ACC112 (cell line): ENCODE results near the gene RIPK4.

Source experiments
- H2AFZ ChIP-seq: fragments of 200-600 bp; sonication (generic); one replicate; pipeline ENCODE4 v1.6.0; 2017; ENCODE audit warnings: antibody characterized with exemption, low read length; ENCODE audit not compliant: unreplicated experiment
- H3K27ac ChIP-seq: fragments of 200-600 bp; sonication (generic); 2 replicates; pipeline ENCODE4 v1.5.1; 2014; ENCODE audit warnings: low read depth, mild to moderate bottlenecking, antibody characterized with exemption, low read length, moderate library complexity
- H3K27me3 ChIP-seq: fragments of 200-600 bp; sonication (generic); 2 replicates; pipeline ENCODE4 v1.6.1; 2014; ENCODE audit warnings: mild to moderate bottlenecking, antibody characterized with exemption, low read length, moderate library complexity, mixed read lengths; ENCODE audit not compliant: insufficient read depth
- H3K36me3 ChIP-seq: fragments of 200-600 bp; sonication (generic); 2 replicates; pipeline ENCODE4 v1.6.1; 2016; ENCODE audit warnings: mild to moderate bottlenecking, antibody characterized with exemption, low read length, moderate library complexity, mixed read lengths; ENCODE audit not compliant: insufficient read depth
- H3K4me1 ChIP-seq: fragments of 200-600 bp; sonication (generic); one replicate; pipeline ENCODE4 v1.6.1; 2016; ENCODE audit warnings: low read length, mixed read lengths; ENCODE audit not compliant: insufficient read depth, unreplicated experiment, control insufficient read depth
- H3K4me3 ChIP-seq: fragments of 200-600 bp; sonication (generic); 2 replicates; pipeline ENCODE4 v1.5.1; 2014; ENCODE audit warnings: mild to moderate bottlenecking, low read depth, low read length
- H3K79me2 ChIP-seq: fragments of 200-600 bp; sonication (generic); one replicate; pipeline ENCODE4 v1.6.0; 2016; ENCODE audit warnings: low read length; ENCODE audit not compliant: control insufficient read depth, unreplicated experiment, insufficient read depth

Gene RIPK4

GRCh38 chr21:41805038-41805437 lies 38.2 kb upstream of the RIPK4 start:
- Histone ChIP-seq H2AFZ (no peak overlapping the region), H3K4me3 (no peak overlapping the region), H3K36me3 (peaks cover 13% of the 10 kb centered on the region), H3K27ac (no peak overlapping the region), H3K79me2 (no peaks in the 10 kb centered on the region), H3K4me1 (no peaks in the 10 kb centered on the region), H3K27me3 (no peaks in the 10 kb centered on the region)

- Histone ChIP-seq H3K27me3 (no peaks in the 10 kb centered on the region), H3K4me1 (no peaks in the 10 kb centered on the region), H3K27ac (no peak overlapping the region), H3K36me3 (peaks cover 11% of the 10 kb centered on the region), H3K79me2 (no peaks in the 10 kb centered on the region), H2AFZ (no peak overlapping the region), H3K4me3 (no peak overlapping the region)
These were observed 37.5 kb upstream of the RIPK4 start for GRCh38 chr21:41804381-41804780.

GRCh38 chr21:41803316-41803715 lies 36.5 kb upstream of the RIPK4 start:
- no peak overlapping the region for H3K27ac ChIP-seq
- no peaks in the 10 kb centered on the region for H3K79me2 ChIP-seq
- H3K27me3 ChIP-seq, result no peaks in the 10 kb centered on the region
- no peaks in the 10 kb centered on the region for H3K4me1 ChIP-seq
- H3K36me3 ChIP-seq, result peaks cover 4% of the 10 kb centered on the region; the same call in 1 of the 2 replicates
- H3K4me3 ChIP-seq, result no peak overlapping the region
- no peak overlapping the region for H2AFZ ChIP-seq

GRCh38 chr21:41802684-41803083 lies 35.8 kb upstream of the RIPK4 start:
- H3K79me2 ChIP-seq, result no peaks in the 10 kb centered on the region
- no peaks in the 10 kb centered on the region for H3K4me1 ChIP-seq
- no peaks in the 10 kb centered on the region for H3K27me3 ChIP-seq
- no peak overlapping the region for H3K4me3 ChIP-seq
- no peak overlapping the region for H2AFZ ChIP-seq
- no peaks in the 10 kb centered on the region; the same call in 1 of the 2 replicates for H3K36me3 ChIP-seq
- H3K27ac ChIP-seq, result no peak overlapping the region

GRCh38 chr21:41802198-41802584 lies 35.3 kb upstream of the RIPK4 start:
- Histone ChIP-seq H3K27me3 (no peaks in the 10 kb centered on the region), H3K27ac (no peak overlapping the region), H3K4me3 (no peak overlapping the region), H3K79me2 (no peaks in the 10 kb centered on the region), H2AFZ (no peak overlapping the region), H3K36me3 (no peaks in the 10 kb centered on the region; the same call in 1 of the 2 replicates), H3K4me1 (no peaks in the 10 kb centered on the region)

GRCh38 chr21:41801321-41802197 lies 34.7 kb upstream of the RIPK4 start:
- H3K27ac ChIP-seq, result no peak overlapping the region
- H3K4me3 ChIP-seq, result no peak overlapping the region
- H3K79me2 ChIP-seq, result no peaks in the 10 kb centered on the region
- H3K27me3 ChIP-seq, result no peaks in the 10 kb centered on the region
- H2AFZ ChIP-seq, result no peak overlapping the region
- H3K4me1 ChIP-seq, result no peaks in the 10 kb centered on the region
- H3K36me3 ChIP-seq, result no peaks in the 10 kb centered on the region; the same call in 1 of the 2 replicates

- Histone ChIP-seq H3K79me2 (no peaks in the 10 kb centered on the region), H3K36me3 (no peaks in the 10 kb centered on the region; the same call in 1 of the 2 replicates), H2AFZ (no peak overlapping the region), H3K27me3 (no peaks in the 10 kb centered on the region), H3K4me1 (no peaks in the 10 kb centered on the region), H3K4me3 (no peak overlapping the region), H3K27ac (no peak overlapping the region)
These were observed 33.8 kb upstream of the RIPK4 start for GRCh38 chr21:41800425-41801320.

GRCh38 chr21:41799763-41800162 lies 32.9 kb upstream of the RIPK4 start:
- no peaks in the 10 kb centered on the region for H3K4me1 ChIP-seq
- H3K79me2 ChIP-seq, result no peaks in the 10 kb centered on the region
- no peak overlapping the region for H2AFZ ChIP-seq
- H3K27me3 ChIP-seq, result no peaks in the 10 kb centered on the region
- no peaks in the 10 kb centered on the region; the same call in 1 of the 2 replicates for H3K36me3 ChIP-seq
- no peak overlapping the region for H3K4me3 ChIP-seq
- no peak overlapping the region for H3K27ac ChIP-seq

GRCh38 chr21:41798326-41798725 lies 31.5 kb upstream of the RIPK4 start:
- no peaks in the 10 kb centered on the region for H3K79me2 ChIP-seq
- no peaks in the 10 kb centered on the region for H3K27me3 ChIP-seq
- H3K4me1 ChIP-seq, result no peaks in the 10 kb centered on the region
- no peak overlapping the region for H3K27ac ChIP-seq
- H2AFZ ChIP-seq, result no peak overlapping the region
- H3K4me3 ChIP-seq, result no peak overlapping the region
- no peaks in the 10 kb centered on the region; the same call in 1 of the 2 replicates for H3K36me3 ChIP-seq

GRCh38 chr21:41796476-41797080 lies 29.7 kb upstream of the RIPK4 start:
- H3K79me2 ChIP-seq, result no peaks in the 10 kb centered on the region
- no peak overlapping the region for H2AFZ ChIP-seq
- no peaks in the 10 kb centered on the region for H3K4me1 ChIP-seq
- H3K4me3 ChIP-seq, result no peak overlapping the region
- no peaks in the 10 kb centered on the region for H3K27me3 ChIP-seq
- no peak overlapping the region for H3K27ac ChIP-seq
- H3K36me3 ChIP-seq, result no peaks in the 10 kb centered on the region; the same call in 1 of the 2 replicates
